OCI-LY7 (cell line): ENCODE results near the gene AMIGO1. TPM values are rescaled to one million over a fixed set of nuclear protein-coding genes. Genes with fewer than 3 reads are reported as not detected.
A peak's percentile ranks its signal among the peaks of the same experiment; 100 is the strongest.

ENCODE experiments used
- BruUV-seq: library from RNA; stranded (reverse); fragments of 400-500 nt; replicated peaks from 2 replicates; lab custom pipeline; 2021; lab: Mats Ljungman, UMichigan
- CTCF ChIA-PET: fragments of 300-600 bp; sonication (Branson Sonifier 250); formaldehyde crosslinking; loops from one replicate; lab custom pipeline; 2022; ENCODE audit warnings: antibody characterized with exemption; ENCODE audit not compliant: unreplicated experiment; lab: Charles Lee
- POLR2A ChIA-PET: fragments of 300-600 bp; sonication (Branson Sonifier 250); formaldehyde crosslinking; loops from one replicate; lab custom pipeline; 2022; ENCODE audit warnings: antibody characterized with exemption; lab: Charles Lee
- DNase-seq: peaks from one replicate; pipeline ENCODE4 v3.0.0-alpha.2; 2015; ENCODE audit warnings: low spot score
- H2AFZ ChIP-seq: fragments of 200-600 bp; sonication (generic), shearing (Covaris generic); 2 replicates; pipeline ENCODE4 v1.6.1; 2014; ENCODE audit warnings: mild to moderate bottlenecking, antibody characterized with exemption, low read length, moderate library complexity
- H3K27ac ChIP-seq: fragments of 200-600 bp; sonication (generic); 2 replicates; pipeline ENCODE4 v1.5.1; 2014; ENCODE audit warnings: mixed run types, low read depth, mild to moderate bottlenecking, moderate library complexity, low read length, inconsistent platforms; ENCODE audit not compliant: poor library complexity, severe bottlenecking
- H3K36me3 ChIP-seq: fragments of 200-600 bp; sonication (generic); 2 replicates; pipeline ENCODE4 v1.6.1; 2014; ENCODE audit warnings: mild to moderate bottlenecking, antibody characterized with exemption, low read length, moderate library complexity, mixed read lengths; ENCODE audit not compliant: insufficient read depth
- H3K4me1 ChIP-seq: fragments of 200-600 bp; sonication (generic); 2 replicates; pipeline ENCODE4 v1.5.1; 2014; ENCODE audit warnings: mild to moderate bottlenecking, low read length; ENCODE audit not compliant: insufficient read depth, poor library complexity, severe bottlenecking
- H3K4me2 ChIP-seq: fragments of 200-600 bp; sonication (generic); 2 replicates; pipeline ENCODE4 v1.6.1; 2014; ENCODE audit warnings: mild to moderate bottlenecking, low read length
- H3K4me3 ChIP-seq: fragments of 200-600 bp; sonication (generic); 2 replicates; pipeline ENCODE4 v1.5.1; 2014; ENCODE audit warnings: mild to moderate bottlenecking, low read depth, low read length; ENCODE audit not compliant: poor library complexity, severe bottlenecking
- H3K79me2 ChIP-seq: fragments of 200-600 bp; sonication (generic); 2 replicates; pipeline ENCODE4 v1.6.1; 2016; ENCODE audit warnings: low read depth, mild to moderate bottlenecking, low read length, moderate library complexity, mixed read lengths; ENCODE audit not compliant: insufficient read depth
- H3K9me2 ChIP-seq: fragments of 200-600 bp; sonication (generic); 2 replicates; pipeline ENCODE4 v1.6.1; 2016; ENCODE audit warnings: mild to moderate bottlenecking, low read length, mixed read lengths; ENCODE audit not compliant: insufficient read depth
- H3K9me3 ChIP-seq: fragments of 200-600 bp; sonication (generic); 2 replicates; pipeline ENCODE4 v1.6.1; 2014; ENCODE audit warnings: mild to moderate bottlenecking, mixed run types, low read length, mixed read lengths
- H4K20me1 ChIP-seq: fragments of 200-600 bp; sonication (generic); 2 replicates; pipeline ENCODE4 v1.6.1; 2014; ENCODE audit warnings: mild to moderate bottlenecking, antibody characterized with exemption, low read length, moderate library complexity, mixed read lengths; ENCODE audit not compliant: insufficient read depth
- EZH2phosphoT487 ChIP-seq: fragments of 200-600 bp; sonication (generic); IDR thresholded peaks from 2 replicates; pipeline ENCODE4 v1.6.1; 2018; ENCODE audit warnings: low read depth, borderline replicate concordance, mild to moderate bottlenecking, mixed run types, antibody characterized with exemption, low read length, moderate library complexity, mixed read lengths
- intact Hi-C: fragments of 100-400 bp; cut with micrococcal nuclease; formaldehyde crosslinking; loops from one replicate; pipeline ENCODE4 v1.10.0; 2022; ENCODE audit not compliant: unreplicated experiment
- total RNA-seq, 2 experiments: library from RNA; depleted of rRNA in 1 of 2; stranded (reverse); fragments of >200 nt in 1 of 2; shearing (Covaris generic) in 1 of 2; gene quantifications; 2 replicates each; pipeline ENCODE4 v1.2.3, GENCODE V29; 2014 to 2022
- TF ChIP-seq, protein P1 (sequence below): fragments of 200-600 bp; sonication (generic); conservative IDR thresholded peaks from 2 replicates; pipeline ENCODE4 v1.5.1; 2014; ENCODE audit warnings: mild to moderate bottlenecking, antibody characterized with exemption, low read length, moderate library complexity, mixed read lengths

Gene AMIGO1
- total RNA-seq, 2 experiments from 2014 or later = 0.15 to 0.16 TPM

DNA sequence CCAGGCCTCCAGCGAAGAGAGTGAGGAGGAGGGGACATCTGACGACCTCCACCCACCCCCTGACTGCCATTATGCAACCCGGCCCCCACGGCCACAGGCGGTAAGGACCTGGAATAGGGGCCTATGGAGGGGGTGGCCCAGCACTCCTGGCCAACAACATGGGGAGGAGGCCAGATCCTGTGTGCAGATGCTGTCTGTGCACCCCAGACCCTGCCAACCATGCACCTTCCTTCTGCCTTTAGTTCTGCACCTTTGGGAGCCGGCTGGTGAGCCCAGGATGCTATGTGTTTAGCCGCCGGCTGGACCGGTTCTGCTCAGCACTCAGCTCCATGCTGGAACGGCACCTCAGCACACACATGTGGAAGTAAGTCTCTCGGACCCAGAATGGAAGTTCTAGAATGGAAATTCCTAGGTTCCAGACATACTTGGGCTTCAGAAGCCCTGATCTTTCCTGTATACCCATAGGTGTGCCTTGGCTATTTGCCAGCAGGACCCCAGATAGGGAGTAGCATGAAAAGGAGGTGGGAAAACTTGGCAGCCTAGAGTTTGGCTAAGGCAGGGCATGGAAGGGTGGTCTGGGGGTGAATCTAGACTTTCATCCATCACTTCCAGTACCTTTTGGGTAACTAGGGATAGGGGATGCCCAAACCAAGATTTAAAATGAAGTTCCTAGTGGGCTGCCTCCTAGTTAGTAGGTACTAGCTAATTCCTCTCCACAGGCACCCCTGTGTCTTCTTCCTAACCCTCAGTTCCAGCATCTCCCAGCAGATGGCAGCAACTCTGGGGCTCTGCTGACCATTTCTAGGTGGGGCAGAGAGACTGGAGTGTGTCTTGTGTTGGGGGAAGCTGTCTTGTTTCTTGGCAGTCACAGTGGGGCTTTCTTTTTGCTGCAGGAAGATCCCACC, 19.2 kb downstream of the AMIGO1 start:
- ChIA-PET CTCF (interaction anchor here (0.8 to 1.8 kb wide), 4 partner anchors 19 to 59 kb away, joined by 3 to 18 read pairs (median 4); partner anchors contain the start of gene AMIGO1), POLR2A (interaction anchor here (0.5 kb wide), 1 partner anchor 469 kb away, joined by 5 read pairs; no protein-coding TSS in a partner anchor)
- DNase-seq = peak; percentile 68
- Histone ChIP-seq H3K9me3 (no peaks in the 10 kb centered on the region), H3K4me1 (peaks cover 15% of the 10 kb centered on the region), H3K4me3 (no peak overlapping the region), H3K36me3 (peaks cover 14% of the 10 kb centered on the region; the same call in 1 of the 2 replicates), H3K9me2 (no peaks in the 10 kb centered on the region), H3K27ac (no peak overlapping the region), H3K79me2 (peaks cover 7% of the 10 kb centered on the region; the same call in 1 of the 2 replicates), H4K20me1 (no peaks in the 10 kb centered on the region), H3K4me2 (no peak overlapping the region), H2AFZ (no peak overlapping the region)
- intact Hi-C loops = loop anchor here (1.0 to 5.0 kb wide), 2 partner anchors 42 to 132 kb away; no protein-coding TSS in a partner anchor
- BruUV-seq = no TSS peak
- TF ChIP-seq EZH2phosphoT487 = no peak
- TF ChIP-seq, protein P1, sequence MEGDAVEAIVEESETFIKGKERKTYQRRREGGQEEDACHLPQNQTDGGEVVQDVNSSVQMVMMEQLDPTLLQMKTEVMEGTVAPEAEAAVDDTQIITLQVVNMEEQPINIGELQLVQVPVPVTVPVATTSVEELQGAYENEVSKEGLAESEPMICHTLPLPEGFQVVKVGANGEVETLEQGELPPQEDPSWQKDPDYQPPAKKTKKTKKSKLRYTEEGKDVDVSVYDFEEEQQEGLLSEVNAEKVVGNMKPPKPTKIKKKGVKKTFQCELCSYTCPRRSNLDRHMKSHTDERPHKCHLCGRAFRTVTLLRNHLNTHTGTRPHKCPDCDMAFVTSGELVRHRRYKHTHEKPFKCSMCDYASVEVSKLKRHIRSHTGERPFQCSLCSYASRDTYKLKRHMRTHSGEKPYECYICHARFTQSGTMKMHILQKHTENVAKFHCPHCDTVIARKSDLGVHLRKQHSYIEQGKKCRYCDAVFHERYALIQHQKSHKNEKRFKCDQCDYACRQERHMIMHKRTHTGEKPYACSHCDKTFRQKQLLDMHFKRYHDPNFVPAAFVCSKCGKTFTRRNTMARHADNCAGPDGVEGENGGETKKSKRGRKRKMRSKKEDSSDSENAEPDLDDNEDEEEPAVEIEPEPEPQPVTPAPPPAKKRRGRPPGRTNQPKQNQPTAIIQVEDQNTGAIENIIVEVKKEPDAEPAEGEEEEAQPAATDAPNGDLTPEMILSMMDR = peak; percentile 85

DNA sequence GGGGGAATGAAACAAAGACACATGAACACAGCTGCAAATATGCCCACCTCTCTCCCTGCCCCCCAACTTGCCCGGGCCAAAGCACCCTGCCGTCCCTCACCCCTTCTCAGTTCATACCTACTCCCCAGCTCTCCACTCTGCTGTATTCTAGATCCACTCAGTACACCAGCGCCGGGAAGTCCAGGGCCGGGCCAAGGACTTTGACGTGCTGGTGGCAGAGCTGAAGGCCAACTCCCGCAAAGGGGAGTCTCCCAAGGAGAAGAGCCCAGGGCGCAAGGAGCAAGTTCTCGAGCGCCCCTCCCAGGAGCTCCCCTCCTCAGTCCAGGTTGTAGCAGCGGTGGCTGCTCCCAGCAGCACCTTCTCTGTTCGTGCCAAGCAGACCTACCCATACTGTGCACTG, 20.8 kb downstream of the AMIGO1 start:
- Histone ChIP-seq H4K20me1 (no peaks in the 10 kb centered on the region), H3K36me3 (peaks cover 14% of the 10 kb centered on the region; the same call in 1 of the 2 replicates), H3K27ac (no peak overlapping the region), H3K79me2 (no peaks in the 10 kb centered on the region; the same call in 1 of the 2 replicates), H3K9me3 (no peaks in the 10 kb centered on the region), H3K4me2 (no peak overlapping the region), H3K4me1 (peaks cover 17% of the 10 kb centered on the region), H3K4me3 (no peak overlapping the region), H3K9me2 (no peaks in the 10 kb centered on the region), H2AFZ (no peak overlapping the region)
- TF ChIP-seq EZH2phosphoT487 = no peak
- TF ChIP-seq, protein P1 = no peak
- intact Hi-C loops = no loop called here
- no peak for DNase-seq
- BruUV-seq = no TSS peak
- POLR2A ChIA-PET = no interaction called here
- CTCF ChIA-PET = interaction anchor here (1.0 kb wide), 1 partner anchor 44 kb away, joined by 3 read pairs; no protein-coding TSS in a partner anchor
